DOHH2 (cell line): ENCODE measurements around the gene GNPDA1.

Experiments
- EZH2phosphoT487 ChIP-seq: fragments of 200-600 bp; sonication (generic); IDR thresholded peaks from 2 replicates; pipeline ENCODE4 v1.6.1; 2017; ENCODE audit warnings: borderline replicate concordance, mild to moderate bottlenecking, antibody characterized with exemption, low read length, moderate library complexity, mixed read lengths
- TF ChIP-seq, protein P1 (sequence below): fragments of 200-600 bp; sonication (generic); IDR thresholded peaks from one replicate; pipeline ENCODE4 v1.5.1; 2014; ENCODE audit warnings: antibody characterized with exemption, mild to moderate bottlenecking, low read depth, low read length; ENCODE audit not compliant: poor library complexity, severe bottlenecking

DNA sequence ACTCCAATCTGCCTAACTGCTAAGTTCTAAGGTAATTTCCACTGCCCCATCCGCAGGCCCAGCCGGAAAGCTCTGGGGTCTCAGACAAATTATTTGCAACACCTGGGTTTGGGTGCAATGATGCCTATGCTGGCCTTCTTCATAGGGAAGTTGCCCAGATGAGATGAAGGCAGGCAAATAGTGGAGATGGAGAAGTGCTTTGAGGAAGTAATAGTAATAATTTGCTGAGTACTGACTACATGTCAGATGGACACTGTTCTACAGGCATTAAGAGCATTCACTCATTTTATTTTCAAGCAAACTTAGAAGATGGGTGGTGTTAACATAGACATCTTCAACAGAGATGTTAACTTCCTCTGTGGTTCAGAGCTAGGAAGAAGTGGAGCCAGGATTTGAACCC lies 58.6 kb downstream of the GNPDA1 start:
- TF ChIP-seq, protein P1, sequence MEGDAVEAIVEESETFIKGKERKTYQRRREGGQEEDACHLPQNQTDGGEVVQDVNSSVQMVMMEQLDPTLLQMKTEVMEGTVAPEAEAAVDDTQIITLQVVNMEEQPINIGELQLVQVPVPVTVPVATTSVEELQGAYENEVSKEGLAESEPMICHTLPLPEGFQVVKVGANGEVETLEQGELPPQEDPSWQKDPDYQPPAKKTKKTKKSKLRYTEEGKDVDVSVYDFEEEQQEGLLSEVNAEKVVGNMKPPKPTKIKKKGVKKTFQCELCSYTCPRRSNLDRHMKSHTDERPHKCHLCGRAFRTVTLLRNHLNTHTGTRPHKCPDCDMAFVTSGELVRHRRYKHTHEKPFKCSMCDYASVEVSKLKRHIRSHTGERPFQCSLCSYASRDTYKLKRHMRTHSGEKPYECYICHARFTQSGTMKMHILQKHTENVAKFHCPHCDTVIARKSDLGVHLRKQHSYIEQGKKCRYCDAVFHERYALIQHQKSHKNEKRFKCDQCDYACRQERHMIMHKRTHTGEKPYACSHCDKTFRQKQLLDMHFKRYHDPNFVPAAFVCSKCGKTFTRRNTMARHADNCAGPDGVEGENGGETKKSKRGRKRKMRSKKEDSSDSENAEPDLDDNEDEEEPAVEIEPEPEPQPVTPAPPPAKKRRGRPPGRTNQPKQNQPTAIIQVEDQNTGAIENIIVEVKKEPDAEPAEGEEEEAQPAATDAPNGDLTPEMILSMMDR, result no peak
- TF ChIP-seq EZH2phosphoT487, result no peak
